Caco-2 (cell line): ENCODE data around the gene CEP131. TPM values are rescaled to one million over a fixed set of nuclear protein-coding genes. Genes with fewer than 3 reads are reported as not detected.

ENCODE experiments used
- BruUV-seq: library from RNA; stranded (reverse); fragments of 400-500 nt; replicated peaks from 2 replicates; lab custom pipeline; 2021; lab: Mats Ljungman, UMichigan
- CTCF ChIA-PET: fragments of 300-600 bp; sonication (Branson Sonifier 250); formaldehyde crosslinking; loops from one replicate; lab custom pipeline; 2022; ENCODE audit warnings: antibody characterized with exemption; lab: Charles Lee
- POLR2A ChIA-PET: fragments of 300-600 bp; sonication (Branson Sonifier 250); formaldehyde crosslinking; loops from one replicate; lab custom pipeline; 2022; ENCODE audit warnings: antibody characterized with exemption; lab: Charles Lee
- DNase-seq, 2 experiments: peaks; one replicate each; pipeline versions ENCODE4 v3.0.0 to v3.0.0-alpha.2; 2020 to 2022
- H3K27me3 ChIP-seq: replicated peaks from 2 replicates; pipeline ENCODE4 v1.6.0; 2011; ENCODE audit warnings: low read length; ENCODE audit not compliant: control insufficient read depth, insufficient read depth
- H3K36me3 ChIP-seq: 2 replicates; pipeline ENCODE4 v1.5.1; 2011; ENCODE audit warnings: low read length; ENCODE audit not compliant: control insufficient read depth, insufficient read depth
- H3K4me1 ChIP-seq: fragments of 250-450 bp; sonication (Bioruptor Pico); 2 replicates; pipeline ENCODE4 v1.5.1; 2020; ENCODE audit warnings: mild to moderate bottlenecking
- H3K4me3 ChIP-seq: 2 replicates; pipeline ENCODE4 v1.5.1; 2011; ENCODE audit warnings: low read depth, mild to moderate bottlenecking, control low read depth, low read length
- H3K9me3 ChIP-seq: fragments of 250-450 bp; sonication (Bioruptor Pico); 2 replicates; pipeline ENCODE4 v1.5.1; 2020; ENCODE audit warnings: mild to moderate bottlenecking, moderate library complexity
- H3K27ac Mint-ChIP-seq: one replicate; pipeline ENCODE4 v1.8.0; 2022; ENCODE audit warnings: mixed read lengths; ENCODE audit not compliant: unreplicated experiment
- H3K27me3 Mint-ChIP-seq: one replicate; pipeline ENCODE4 v1.8.0; 2022; ENCODE audit warnings: mixed read lengths; ENCODE audit not compliant: insufficient read depth, unreplicated experiment
- H3K36me3 Mint-ChIP-seq: one replicate; pipeline ENCODE4 v1.8.0; 2022; ENCODE audit warnings: mild to moderate bottlenecking, mixed read lengths; ENCODE audit not compliant: insufficient read depth, unreplicated experiment
- H3K4me1 Mint-ChIP-seq: one replicate; pipeline ENCODE4 v1.8.0; 2022; ENCODE audit warnings: low read depth, mixed read lengths; ENCODE audit not compliant: unreplicated experiment
- H3K4me3 Mint-ChIP-seq: one replicate; pipeline ENCODE4 v1.8.0; 2022; ENCODE audit warnings: mild to moderate bottlenecking, moderate library complexity, mixed read lengths; ENCODE audit not compliant: unreplicated experiment
- H3K9me3 Mint-ChIP-seq: one replicate; pipeline ENCODE4 v1.8.0; 2022; ENCODE audit warnings: mixed read lengths; ENCODE audit not compliant: unreplicated experiment
- CTCF ChIP-seq, 2 experiments: fragments of 200-600 bp in 1 of 2; IDR thresholded peaks; 1 replicate in 1 of 2; 2 replicates in 1 of 2; pipeline versions ENCODE4 v1.5.1 to v1.8.0; 2011 to 2022; ENCODE audit warnings: antibody characterized with exemption in 1 of 2, control low read depth in 1 of 2, inconsistent platforms in 1 of 2, low read depth in 1 of 2, low read length in 1 of 2, mild to moderate bottlenecking in 1 of 2, moderate library complexity in 1 of 2; ENCODE audit not compliant: insufficient read depth in 1 of 2, severe bottlenecking in 1 of 2, unreplicated experiment in 1 of 2
- intact Hi-C: fragments of 100-400 bp; cut with micrococcal nuclease; formaldehyde crosslinking; loops from one replicate; pipeline ENCODE4 v1.10.0; 2022; ENCODE audit not compliant: unreplicated experiment
- total RNA-seq: library from RNA; stranded (reverse); gene quantifications from 2 replicates; pipeline ENCODE4 v1.2.3, GENCODE V29; 2022

Gene CEP131
- total RNA-seq, 1 experiment from 2014 or later, result 28.4 TPM

GRCh38 chr17:81140695-81141094 is 82.1 kb downstream of the CEP131 start:
- CTCF ChIA-PET, result interaction anchor here (0.6 to 1.3 kb wide), 2 partner anchors 9 to 83 kb away, joined by 3 to 12 read pairs; no protein-coding TSS in a partner anchor
- Histone ChIP-seq H3K4me3 (no peak overlapping the region), H3K36me3 (no peaks in the 10 kb centered on the region), H3K4me1 (peaks cover 6% of the 10 kb centered on the region), H3K27me3 (no peaks in the 10 kb centered on the region), H3K9me3 (peaks cover 12% of the 10 kb centered on the region)
- no peak for TF ChIP-seq CTCF (IDR thresholded peaks at IDR 0.05; ENCODE audit: insufficient read depth in 1 of 2, low read depth in 1 of 2, low read length in 1 of 2, severe bottlenecking in 1 of 2, unreplicated experiment in 1 of 2)
- peaks cover 8% of the 10 kb centered on the region for H3K36me3 Mint-ChIP-seq
- intact Hi-C loops, result no loop called here
- H3K27me3 Mint-ChIP-seq, result no peaks in the 10 kb centered on the region
- no peak for DNase-seq
- POLR2A ChIA-PET, result interaction anchor here (0.6 kb wide), 1 partner anchor 11 kb away, joined by 7 read pairs; no protein-coding TSS in a partner anchor
- no peaks in the 10 kb centered on the region for H3K9me3 Mint-ChIP-seq
- no peak overlapping the region for H3K4me3 Mint-ChIP-seq
- no peak overlapping the region for H3K27ac Mint-ChIP-seq
- BruUV-seq, result no TSS peak
- no peaks in the 10 kb centered on the region for H3K4me1 Mint-ChIP-seq

- Mint-ChIP-seq H3K4me1 (no peaks in the 10 kb centered on the region), H3K9me3 (no peaks in the 10 kb centered on the region), H3K27me3 (no peaks in the 10 kb centered on the region), H3K4me3 (no peak overlapping the region), H3K27ac (no peak overlapping the region), H3K36me3 (peaks cover 8% of the 10 kb centered on the region)
- Histone ChIP-seq H3K27me3 (no peaks in the 10 kb centered on the region), H3K9me3 (peaks cover 12% of the 10 kb centered on the region), H3K36me3 (no peaks in the 10 kb centered on the region), H3K4me3 (no peak overlapping the region), H3K4me1 (peaks cover 6% of the 10 kb centered on the region)
- no peak for DNase-seq
- no TSS peak for BruUV-seq
- intact Hi-C loops, result no loop called here
- ChIA-PET CTCF (no interaction called here), POLR2A (no interaction called here)
- no peak for TF ChIP-seq CTCF (IDR thresholded peaks at IDR 0.05; ENCODE audit: insufficient read depth in 1 of 2, low read depth in 1 of 2, low read length in 1 of 2, severe bottlenecking in 1 of 2, unreplicated experiment in 1 of 2)
Observed at GRCh38 chr17:81140018-81140417, 82.7 kb downstream of the CEP131 start.

Other genes with a start within 250 kb of the CEP131 start
- gene CHMP6, start 231.1 kb downstream of the CEP131 start, total RNA-seq, result 20.1 and 23.2 TPM in 2 replicates
- gene BAIAP2, start 187.8 kb downstream of the CEP131 start, total RNA-seq, result 52.6 and 57.7 TPM in 2 replicates
- 0.58 TPM in 1 of 2 replicates, not detected in the other for gene PVALEF, start 57.5 kb downstream of the CEP131 start, total RNA-seq
- 26.4 and 26.6 TPM in 2 replicates for gene AATK, start 56.7 kb downstream of the CEP131 start, total RNA-seq
- 38.7 and 40.3 TPM in 2 replicates for gene TEPSIN, start 16.1 kb upstream of the CEP131 start, total RNA-seq
- 65.0 and 66.7 TPM in 2 replicates for gene NDUFAF8, start 16.4 kb upstream of the CEP131 start, total RNA-seq
- gene SLC38A10, start 72.3 kb upstream of the CEP131 start, total RNA-seq, result 131 and 137 TPM in 2 replicates
- 10.2 and 15.5 TPM in 2 replicates for gene BAHCC1, start 172.5 kb upstream of the CEP131 start, total RNA-seq